Activated naive CD4-positive, alpha-beta T cell treated with anti-CD3 and anti-CD28 coated beads, Interleukin-2, amount 50 U/mL, for 16 hours (primary cell): ENCODE measurements around the gene CFAP91.
A peak's percentile ranks its signal among the peaks of the same experiment; 100 is the strongest.

Source experiments
- DNase-seq: peaks from one replicate; pipeline ENCODE4 v3.0.0-alpha.2; 2020

The CFAP91 gene

GRCh38 chr3:119702530-119703527 lies at the start of gene CFAP91:
Gene CFAP91 (plus strand): TSS chr3:119703022. CDS start chr3:119703099, 77 bp downstream.
- DNase-seq = peak; percentile 71

DNA sequence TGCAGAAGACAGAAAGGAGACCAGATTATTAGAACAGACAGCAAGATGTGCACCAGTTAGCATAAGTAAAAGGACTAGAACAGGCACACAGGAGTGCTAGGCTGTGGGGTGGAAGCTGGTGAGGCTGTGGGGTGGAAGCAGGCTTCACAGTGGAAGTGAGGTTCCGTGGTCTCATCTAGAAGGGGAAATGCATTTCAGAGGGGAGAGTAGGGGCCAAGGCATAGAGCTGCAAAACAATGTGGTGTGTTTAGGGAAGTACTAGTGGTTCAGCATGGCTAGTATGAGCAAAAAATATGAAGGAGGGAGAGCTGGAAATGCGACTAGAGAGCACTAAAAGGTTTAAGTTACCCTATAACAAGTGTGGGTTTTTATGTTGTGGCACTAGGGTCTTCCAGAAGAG lies 48.9 kb upstream of the CFAP91 start:
- no peak for DNase-seq

DNA sequence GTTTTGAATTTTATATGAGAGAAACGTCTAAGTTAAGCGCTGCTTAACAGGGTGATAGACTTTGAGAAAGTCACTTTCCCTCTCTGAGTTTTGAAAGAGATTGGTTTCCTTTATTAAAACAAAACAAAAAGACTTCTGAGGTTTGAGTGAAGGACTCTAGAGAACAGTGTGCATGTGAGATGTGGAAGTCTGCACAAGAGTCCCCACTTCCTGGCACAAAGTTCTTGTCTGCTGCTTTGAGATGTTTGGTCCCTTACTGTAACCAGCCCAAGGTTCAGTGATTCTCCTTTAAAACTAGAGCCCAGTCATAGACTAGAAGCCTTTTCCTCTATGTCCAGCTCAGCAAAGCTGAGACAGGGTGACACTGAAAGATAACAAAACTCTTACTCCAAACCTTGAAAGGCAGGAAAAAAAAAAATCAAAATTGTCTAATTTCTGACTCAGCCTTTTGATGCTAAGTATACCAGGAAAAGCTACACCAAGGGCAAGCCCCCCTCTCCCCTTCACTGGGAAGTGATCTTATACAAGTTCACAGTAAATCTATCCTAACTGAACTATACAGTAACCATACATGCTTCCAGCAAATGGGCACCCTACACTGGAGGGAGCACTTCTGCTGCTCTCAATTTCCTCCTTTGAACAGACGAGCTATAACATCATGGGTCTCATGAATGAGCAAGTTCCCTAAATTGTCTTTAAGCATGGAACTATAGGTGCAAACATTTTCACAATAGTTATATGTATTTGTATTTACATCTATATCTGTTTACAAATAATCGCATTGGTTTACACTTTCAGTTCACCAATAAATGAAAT lies 44.7 kb upstream of the CFAP91 start:
- no peak for DNase-seq

DNA sequence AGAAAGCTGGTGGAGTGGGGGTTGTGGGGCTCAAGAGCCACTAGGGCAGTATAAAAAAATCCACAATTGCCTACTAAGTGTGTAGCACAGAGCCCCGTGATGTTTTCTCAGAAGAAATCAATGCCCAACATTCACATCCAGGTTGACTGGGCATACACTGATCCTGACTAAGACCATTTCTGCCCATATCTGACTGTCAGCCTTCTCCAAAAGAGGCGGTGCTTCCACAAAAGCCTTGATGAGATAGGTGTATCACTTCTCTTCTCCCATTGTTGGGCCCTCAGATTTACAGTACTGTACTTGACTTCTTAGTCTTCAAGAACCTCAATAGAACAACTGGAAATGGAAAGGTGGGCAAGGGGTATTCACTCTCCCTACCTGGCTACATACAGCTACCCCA lies 43.8 kb upstream of the CFAP91 start:
- DNase-seq = no peak

- no peak for DNase-seq
These were observed 43.1 kb upstream of the CFAP91 start for GRCh38 chr3:119659606-119660291.

GRCh38 chr3:119660474-119661440 lies 42.1 kb upstream of the CFAP91 start, which contains the start of gene POPDC2:
Gene POPDC2 (minus strand): TSS chr3:119660589. CDS start chr3:119660423, 166 bp downstream.
- DNase-seq = no peak

DNA sequence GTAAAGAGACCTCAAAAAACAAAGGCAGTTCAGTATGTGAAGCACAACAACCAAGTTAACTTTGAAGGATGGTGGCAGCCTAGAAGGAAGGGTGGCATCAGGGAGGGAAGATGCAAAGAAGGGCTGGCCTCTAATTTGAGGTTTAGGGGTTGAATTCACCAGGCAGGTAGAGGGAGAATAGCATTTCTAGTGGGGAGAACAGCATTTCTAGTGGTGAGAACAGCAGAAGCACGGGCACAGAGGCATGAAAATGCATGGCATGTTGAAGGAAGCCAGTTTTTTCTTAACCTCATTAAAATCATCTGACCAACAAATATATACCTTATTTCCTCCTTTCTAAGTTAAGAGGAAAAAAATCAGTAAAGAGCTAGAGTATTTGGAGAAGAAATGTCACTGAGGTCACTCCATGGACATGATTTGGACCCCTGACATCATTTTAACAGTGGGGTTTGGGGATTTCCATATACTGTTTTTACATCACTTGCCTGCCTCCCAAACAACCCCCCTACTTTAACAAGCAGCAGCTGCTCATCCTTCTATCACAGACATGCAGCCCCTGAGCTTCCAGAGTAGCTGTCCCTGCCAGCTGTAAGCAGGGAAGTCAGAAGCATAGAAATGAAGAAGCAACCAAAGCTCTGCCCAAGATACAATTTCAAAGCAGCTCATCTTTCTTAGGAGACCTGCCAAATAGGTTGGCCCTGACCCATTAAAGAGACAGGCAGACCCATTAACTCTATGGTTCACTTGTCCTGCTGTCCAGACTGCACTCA lies 40.0 kb upstream of the CFAP91 start:
- no peak for DNase-seq

- DNase-seq = no peak
These were observed 38.9 kb upstream of the CFAP91 start for GRCh38 chr3:119663885-119664284.

GRCh38 chr3:119664370-119664769 lies 38.5 kb upstream of the CFAP91 start:
- DNase-seq = no peak

- DNase-seq = no peak
These were observed 37.9 kb upstream of the CFAP91 start for GRCh38 chr3:119664850-119665379.

DNA sequence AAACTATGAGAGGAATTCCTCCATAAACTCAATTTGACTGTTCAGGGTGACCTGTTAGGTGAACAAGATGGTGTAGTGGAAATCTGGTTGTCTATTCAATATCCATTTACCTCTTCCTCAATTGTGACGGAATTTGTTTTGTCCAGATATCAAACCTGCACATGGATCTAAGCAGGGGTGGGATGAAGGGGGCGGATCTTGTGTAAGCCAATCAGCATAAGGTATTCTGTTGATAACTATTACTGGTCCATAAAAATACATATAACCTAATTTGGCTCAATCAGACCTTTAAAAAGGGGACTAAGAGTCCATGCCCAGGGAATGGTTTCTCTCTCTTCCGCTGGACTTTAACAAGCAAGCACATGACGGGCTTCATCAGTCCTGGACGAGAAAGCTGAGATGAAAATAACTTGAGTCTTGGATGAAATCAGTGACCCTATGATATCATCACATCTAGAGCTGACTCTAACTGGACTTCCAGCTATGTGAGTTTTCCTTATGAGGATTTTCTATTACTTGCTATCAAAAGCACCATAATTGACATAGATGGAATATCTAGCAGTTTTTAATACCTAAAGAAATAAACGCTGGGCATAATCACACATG lies 36.8 kb upstream of the CFAP91 start:
- DNase-seq = no peak

GRCh38 chr3:119669906-119670570 lies 32.8 kb upstream of the CFAP91 start:
- no peak for DNase-seq

- DNase-seq = no peak
These were observed 30.0 kb upstream of the CFAP91 start for GRCh38 chr3:119672776-119673175.

DNA sequence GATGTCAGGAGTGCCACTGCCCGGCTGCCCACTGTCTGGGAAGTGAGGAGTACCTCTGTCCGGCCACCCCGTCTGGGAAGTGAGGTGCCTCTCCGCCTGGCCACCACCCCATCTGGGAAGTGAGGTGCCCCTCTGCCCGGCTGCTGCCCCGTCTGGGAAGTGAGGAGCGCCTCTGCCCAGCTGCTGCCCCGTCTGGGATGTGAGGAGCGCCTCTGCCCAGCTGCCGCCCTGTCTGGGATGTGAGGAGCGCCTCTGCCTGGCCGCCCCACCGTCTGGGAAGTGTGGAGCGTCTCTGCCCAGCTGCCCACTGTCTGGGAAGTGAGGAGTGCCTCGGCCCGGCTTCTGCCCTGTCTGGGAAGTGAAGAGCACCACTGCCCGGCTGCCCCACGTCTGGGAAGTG lies 28.9 kb upstream of the CFAP91 start:
- DNase-seq = no peak

DNA sequence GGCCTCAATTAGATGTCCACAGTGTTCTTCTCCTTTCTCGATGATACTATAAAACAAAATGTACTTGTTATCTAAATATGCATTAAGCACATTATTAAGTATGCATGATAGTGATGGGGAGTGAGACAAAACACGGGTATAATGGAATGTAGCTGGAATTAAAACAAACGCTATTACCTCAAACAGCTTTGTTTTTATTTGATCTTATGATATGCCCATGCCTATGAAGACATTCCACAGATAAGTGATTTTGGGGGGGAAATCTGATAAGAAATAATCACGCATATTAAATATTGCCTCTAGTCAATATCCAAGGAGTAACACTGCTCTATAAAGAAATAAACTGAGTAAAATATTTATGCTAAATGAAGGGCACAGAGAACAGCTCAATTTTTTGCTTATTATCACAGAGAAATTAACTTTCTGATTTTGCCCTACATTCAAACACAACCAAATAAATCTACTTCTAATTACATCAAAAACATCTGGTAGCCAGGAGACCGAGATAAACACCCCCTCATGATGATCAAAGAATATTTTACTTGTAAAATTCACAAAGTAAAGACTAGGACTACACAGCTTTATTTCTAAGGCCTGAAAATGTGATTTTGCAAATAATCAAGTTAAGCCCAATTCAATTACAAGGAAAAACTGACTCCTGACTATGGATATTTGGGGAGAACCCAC lies 27.5 kb upstream of the CFAP91 start:
- no peak for DNase-seq

GRCh38 chr3:119676020-119676419 lies 26.8 kb upstream of the CFAP91 start:
- no peak for DNase-seq

GRCh38 chr3:119676771-119677640 lies 25.8 kb upstream of the CFAP91 start, which contains the start of gene COX17:
Gene COX17 (minus strand): TSS chr3:119677406. CDS start chr3:119677310, 96 bp downstream.
- peak; percentile 94 for DNase-seq

- no peak for DNase-seq
These were observed 25.2 kb upstream of the CFAP91 start for GRCh38 chr3:119677641-119677934.
